WERI-Rb-1 (cell line): ENCODE measurements around the gene SERPINE1.
"Not testable (repeated sequence)": the region's sequence is repeated elsewhere in the genome, so short reads cannot be mapped to it uniquely, and the experiment has no call there.

ENCODE experiments used
- DNase-seq: peaks from one replicate; pipeline ENCODE4 v3.0.0-alpha.2; 2020
- H3K27ac ChIP-seq: fragments of 250-450 bp; sonication (Bioruptor Pico); 2 replicates; pipeline ENCODE4 v1.5.1; 2020; ENCODE audit warnings: mild to moderate bottlenecking, moderate library complexity
- H3K27me3 ChIP-seq: fragments of 250-450 bp; sonication (Bioruptor Pico); 2 replicates; pipeline ENCODE4 v1.5.1; 2021; ENCODE audit warnings: mild to moderate bottlenecking, low read depth, moderate library complexity; ENCODE audit not compliant: insufficient read depth, severe bottlenecking
- H3K36me3 ChIP-seq: fragments of 250-450 bp; sonication (Bioruptor Pico); 2 replicates; pipeline ENCODE4 v1.5.1; 2020; ENCODE audit warnings: mild to moderate bottlenecking, moderate library complexity
- H3K4me3 ChIP-seq: 2 replicates; pipeline ENCODE4 v1.5.1; 2011; ENCODE audit warnings: low read depth, mild to moderate bottlenecking, control low read depth, low read length
- H3K9me3 ChIP-seq: fragments of 250-450 bp; sonication (Bioruptor Pico); 2 replicates; pipeline ENCODE4 v1.5.1; 2021; ENCODE audit warnings: mild to moderate bottlenecking, moderate library complexity; ENCODE audit not compliant: severe bottlenecking
- TF ChIP-seq, protein P1 (sequence below): IDR thresholded peaks from 2 replicates; pipeline ENCODE4 v1.5.1; 2011; ENCODE audit warnings: low read depth, mild to moderate bottlenecking, control low read depth, inconsistent platforms, low read length

The SERPINE1 gene

DNA sequence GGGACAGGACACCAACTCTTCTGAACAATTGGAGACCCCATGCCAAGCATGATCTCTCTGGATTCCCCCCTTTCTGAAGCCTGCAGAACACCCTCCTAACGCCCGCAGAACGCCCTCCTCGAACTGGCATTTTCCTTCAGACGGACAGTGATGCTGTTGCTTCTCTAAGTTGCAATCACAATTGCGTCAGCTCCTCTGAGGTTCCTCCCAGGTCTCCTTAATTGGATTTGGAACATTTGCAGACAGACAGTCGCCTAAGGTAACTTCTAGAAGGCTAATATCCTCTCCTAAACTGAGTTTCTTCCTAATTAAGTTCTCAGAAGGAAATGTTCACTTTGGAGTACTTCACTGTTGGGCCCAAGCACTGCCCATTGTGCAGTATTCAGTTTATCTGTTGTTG is 20.5 kb upstream of the SERPINE1 start:
- Histone ChIP-seq H3K4me3 (no peak overlapping the region), H3K27ac (no peak overlapping the region), H3K36me3 (no peaks in the 10 kb centered on the region), H3K27me3 (peaks cover 99% of the 10 kb centered on the region), H3K9me3 (peaks cover 4% of the 10 kb centered on the region)
- TF ChIP-seq, protein P1, sequence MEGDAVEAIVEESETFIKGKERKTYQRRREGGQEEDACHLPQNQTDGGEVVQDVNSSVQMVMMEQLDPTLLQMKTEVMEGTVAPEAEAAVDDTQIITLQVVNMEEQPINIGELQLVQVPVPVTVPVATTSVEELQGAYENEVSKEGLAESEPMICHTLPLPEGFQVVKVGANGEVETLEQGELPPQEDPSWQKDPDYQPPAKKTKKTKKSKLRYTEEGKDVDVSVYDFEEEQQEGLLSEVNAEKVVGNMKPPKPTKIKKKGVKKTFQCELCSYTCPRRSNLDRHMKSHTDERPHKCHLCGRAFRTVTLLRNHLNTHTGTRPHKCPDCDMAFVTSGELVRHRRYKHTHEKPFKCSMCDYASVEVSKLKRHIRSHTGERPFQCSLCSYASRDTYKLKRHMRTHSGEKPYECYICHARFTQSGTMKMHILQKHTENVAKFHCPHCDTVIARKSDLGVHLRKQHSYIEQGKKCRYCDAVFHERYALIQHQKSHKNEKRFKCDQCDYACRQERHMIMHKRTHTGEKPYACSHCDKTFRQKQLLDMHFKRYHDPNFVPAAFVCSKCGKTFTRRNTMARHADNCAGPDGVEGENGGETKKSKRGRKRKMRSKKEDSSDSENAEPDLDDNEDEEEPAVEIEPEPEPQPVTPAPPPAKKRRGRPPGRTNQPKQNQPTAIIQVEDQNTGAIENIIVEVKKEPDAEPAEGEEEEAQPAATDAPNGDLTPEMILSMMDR: no peak
- no peak for DNase-seq

GRCh38 chr7:101108330-101108857 is 18.5 kb upstream of the SERPINE1 start:
- H3K9me3 ChIP-seq: peaks cover 4% of the 10 kb centered on the region
- TF ChIP-seq, protein P1: no peak
- H3K36me3 ChIP-seq: no peaks in the 10 kb centered on the region
- H3K27me3 ChIP-seq: peaks cover 98% of the 10 kb centered on the region
- DNase-seq: no peak
- no peak overlapping the region for H3K4me3 ChIP-seq
- H3K27ac ChIP-seq: no peak overlapping the region

DNA sequence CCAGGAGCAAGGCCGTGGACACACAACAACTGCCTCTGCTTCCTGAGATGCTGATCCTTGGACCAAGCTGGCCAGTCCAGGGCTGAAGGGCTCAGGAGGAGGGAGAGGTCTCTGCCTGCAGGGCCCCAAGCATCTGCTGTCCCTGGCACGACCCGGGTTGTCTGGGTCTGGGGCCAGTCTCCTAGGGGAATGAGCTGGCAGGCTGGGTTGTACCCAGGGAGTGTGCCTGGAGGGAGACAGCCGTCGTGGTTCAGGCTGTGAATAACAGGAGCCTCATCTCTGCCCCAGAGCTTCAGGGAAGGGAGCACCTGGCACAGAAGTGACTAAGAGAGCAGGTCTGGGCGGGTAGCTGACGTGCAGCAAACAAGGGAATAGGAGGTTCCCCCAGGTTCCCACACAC is 17.9 kb upstream of the SERPINE1 start:
- TF ChIP-seq, protein P1: no peak
- Histone ChIP-seq H3K27ac (no peak overlapping the region), H3K9me3 (peaks cover 4% of the 10 kb centered on the region), H3K36me3 (no peaks in the 10 kb centered on the region), H3K27me3 (peaks cover 98% of the 10 kb centered on the region), H3K4me3 (no peak overlapping the region)
- no peak for DNase-seq

DNA sequence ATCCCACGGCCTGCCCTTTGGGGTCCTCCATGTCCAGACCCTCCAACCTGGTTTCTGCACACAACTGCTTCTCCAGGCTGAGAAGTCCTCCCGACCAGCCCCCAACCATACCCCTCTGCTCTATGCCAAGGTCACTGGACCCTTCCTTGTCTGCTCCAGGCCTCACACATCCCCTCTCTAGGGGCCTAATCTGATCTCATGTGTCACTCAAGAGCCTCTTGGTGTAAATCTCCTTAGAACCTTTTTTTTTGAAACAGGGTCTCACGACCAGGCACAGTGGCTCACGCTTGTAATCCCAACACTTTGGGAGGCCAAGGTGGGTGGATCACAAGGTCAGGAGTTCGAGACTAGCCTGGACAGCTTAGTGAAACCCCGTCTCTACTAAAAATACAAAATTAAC is 17.5 kb upstream of the SERPINE1 start:
- no peaks in the 10 kb centered on the region for H3K36me3 ChIP-seq
- peaks cover 4% of the 10 kb centered on the region for H3K9me3 ChIP-seq
- DNase-seq: no peak
- peaks cover 98% of the 10 kb centered on the region for H3K27me3 ChIP-seq
- TF ChIP-seq, protein P1: no peak
- H3K27ac ChIP-seq: no peak overlapping the region
- H3K4me3 ChIP-seq: no peak overlapping the region

DNA sequence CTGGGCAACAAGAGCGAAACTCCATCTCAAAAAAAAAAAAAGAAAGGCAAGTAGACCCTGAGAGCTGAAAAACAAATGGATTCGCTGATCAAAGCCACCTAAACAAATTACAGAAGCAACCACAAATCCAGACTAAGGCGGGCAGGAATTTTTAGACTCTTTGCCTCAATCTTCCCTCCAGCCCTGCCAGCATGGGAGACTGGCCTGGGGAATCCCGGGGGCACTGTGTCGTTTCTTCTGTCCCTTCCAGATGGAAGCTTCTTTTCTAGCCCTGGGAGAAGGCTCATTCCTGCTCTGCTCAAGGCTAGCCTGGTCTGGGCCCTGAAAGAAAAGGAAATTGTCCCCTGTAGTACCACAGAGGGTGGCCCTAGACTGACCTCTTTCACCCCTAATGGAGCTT is 15.6 kb upstream of the SERPINE1 start:
- no peaks in the 10 kb centered on the region for H3K36me3 ChIP-seq
- DNase-seq: no peak
- peaks cover 96% of the 10 kb centered on the region for H3K27me3 ChIP-seq
- no peak overlapping the region for H3K27ac ChIP-seq
- TF ChIP-seq, protein P1: no peak
- H3K4me3 ChIP-seq: no peak overlapping the region
- H3K9me3 ChIP-seq: peaks cover 4% of the 10 kb centered on the region

GRCh38 chr7:101112233-101112632 is 14.7 kb upstream of the SERPINE1 start:
- no peak for DNase-seq
- H3K27me3 ChIP-seq: peaks cover 95% of the 10 kb centered on the region

DNA sequence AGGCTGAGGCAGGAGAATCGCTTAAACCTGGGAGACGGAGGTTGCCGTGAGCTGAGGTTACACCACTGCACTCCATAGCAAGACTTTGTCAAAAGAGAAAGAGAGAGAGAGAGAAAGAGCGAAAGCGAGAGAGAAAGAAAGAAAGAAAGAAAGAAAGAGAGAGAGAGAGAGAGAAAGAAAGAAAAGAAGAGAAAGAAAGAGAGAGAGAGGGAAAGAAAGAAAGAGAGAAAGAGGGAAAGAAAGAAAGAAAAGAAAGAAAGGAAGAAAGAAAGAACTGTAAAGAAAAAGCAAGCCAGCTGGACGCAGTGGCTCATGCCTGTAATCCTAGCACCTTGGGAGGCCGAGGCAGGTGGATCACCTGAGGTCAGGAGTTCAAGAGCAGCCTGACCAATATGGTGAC is 13.8 kb upstream of the SERPINE1 start:
- DNase-seq, H3K27ac ChIP-seq, H3K4me3 ChIP-seq, H3K36me3 ChIP-seq, H3K9me3 ChIP-seq: not testable (repeated sequence)
- peaks cover 96% of the 10 kb centered on the region for H3K27me3 ChIP-seq

More at GRCh38 chr7:101112233-101112632, 14.7 kb upstream of the SERPINE1 start:
- no peak overlapping the region for H3K4me3 ChIP-seq
- H3K27ac ChIP-seq: no peak overlapping the region
- TF ChIP-seq, protein P1: no peak
- no peaks in the 10 kb centered on the region for H3K36me3 ChIP-seq
- H3K9me3 ChIP-seq: peaks cover 4% of the 10 kb centered on the region
